HFF-Myc (cell line): ENCODE measurements around the gene ADAM21.

Source experiments
- DNase-seq: peaks from one replicate; pipeline ENCODE4 v3.0.0-alpha.2; 2011; ENCODE audit warnings: low read depth; ENCODE audit errors: extremely low read depth
- H3K4me3 ChIP-seq: replicated peaks from 2 replicates; pipeline ENCODE4 v1.5.1; 2011; ENCODE audit warnings: low read depth, mild to moderate bottlenecking, control low read depth, low read length
- CTCF ChIP-seq: IDR thresholded peaks from 2 replicates; pipeline ENCODE4 v1.5.1; 2012; ENCODE audit warnings: mild to moderate bottlenecking, low read depth, low read length, control low read depth; ENCODE audit errors: missing control alignments

The ADAM21 gene

GRCh38 chr14:70498191-70498590, 46.2 kb downstream of the ADAM21 start:
- H3K4me3 ChIP-seq, result no peak overlapping the region
- no peak for TF ChIP-seq CTCF
- no peak for DNase-seq
